ENCODE measurements around the gene FBXO38.

GRCh38 chr5:148381906-148382305 is 1.9 kb upstream of the FBXO38 start:
- no peak for TF ChIP-seq CTCF (IDR thresholded peaks at IDR 0.05; ENCODE audit: low read depth, low read length)
- TF ChIP-seq POLR2A (IDR thresholded peaks at IDR 0.05; ENCODE audit: extremely low read depth, insufficient read length): no peak
